Measurements from ENCODE around the gene TTI1.

Gene TTI1

GRCh38 chr20:37934634-37935375 lies 98.5 kb downstream of the TTI1 start:
- no peak for DNase-seq

- no peak for DNase-seq
Observed at GRCh38 chr20:37933786-37934633, 99.2 kb downstream of the TTI1 start.

All from NCI-H2171 (cell line).